ENCODE results near the gene CDKAL1.

Gene CDKAL1

DNA sequence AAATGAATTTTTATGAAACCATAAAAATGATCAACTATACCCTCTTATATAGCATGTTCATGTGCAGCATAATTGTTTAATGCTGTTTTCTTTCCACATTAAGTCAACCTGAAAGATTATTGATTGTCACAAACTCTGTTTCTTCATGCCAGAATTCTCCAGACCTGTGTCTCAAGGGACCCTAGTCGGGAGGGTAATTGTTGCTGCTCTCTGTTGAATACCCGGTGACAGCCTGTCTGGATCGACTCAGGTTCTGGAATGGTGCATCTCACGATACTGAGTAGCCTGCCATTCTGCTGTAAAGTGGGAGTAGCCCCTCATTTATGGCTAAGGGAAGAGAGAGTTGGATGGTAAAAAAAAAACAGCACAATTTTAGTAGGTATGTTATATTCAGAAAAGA is 609.4 kb downstream of the CDKAL1 start:
- CTCF ChIA-PET = no interaction called here
- no peak overlapping the region for H3K4me3 ChIP-seq (ENCODE audit: low read depth, low read length)
- TF ChIP-seq, protein P1, sequence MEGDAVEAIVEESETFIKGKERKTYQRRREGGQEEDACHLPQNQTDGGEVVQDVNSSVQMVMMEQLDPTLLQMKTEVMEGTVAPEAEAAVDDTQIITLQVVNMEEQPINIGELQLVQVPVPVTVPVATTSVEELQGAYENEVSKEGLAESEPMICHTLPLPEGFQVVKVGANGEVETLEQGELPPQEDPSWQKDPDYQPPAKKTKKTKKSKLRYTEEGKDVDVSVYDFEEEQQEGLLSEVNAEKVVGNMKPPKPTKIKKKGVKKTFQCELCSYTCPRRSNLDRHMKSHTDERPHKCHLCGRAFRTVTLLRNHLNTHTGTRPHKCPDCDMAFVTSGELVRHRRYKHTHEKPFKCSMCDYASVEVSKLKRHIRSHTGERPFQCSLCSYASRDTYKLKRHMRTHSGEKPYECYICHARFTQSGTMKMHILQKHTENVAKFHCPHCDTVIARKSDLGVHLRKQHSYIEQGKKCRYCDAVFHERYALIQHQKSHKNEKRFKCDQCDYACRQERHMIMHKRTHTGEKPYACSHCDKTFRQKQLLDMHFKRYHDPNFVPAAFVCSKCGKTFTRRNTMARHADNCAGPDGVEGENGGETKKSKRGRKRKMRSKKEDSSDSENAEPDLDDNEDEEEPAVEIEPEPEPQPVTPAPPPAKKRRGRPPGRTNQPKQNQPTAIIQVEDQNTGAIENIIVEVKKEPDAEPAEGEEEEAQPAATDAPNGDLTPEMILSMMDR (IDR thresholded peaks at IDR 0.05; ENCODE audit: insufficient read depth, low read length, missing control alignments) = no peak
- no peak for DNase-seq (ENCODE audit: low read depth, low spot score)
- POLR2A ChIA-PET = no interaction called here

- no peak for DNase-seq (ENCODE audit: low read depth, low spot score)
- ChIA-PET CTCF (interaction anchor here (1.6 kb wide), 1 partner anchor 13 kb away, joined by 4 read pairs; no protein-coding TSS in a partner anchor), POLR2A (no interaction called here)
- no peak overlapping the region for H3K4me3 ChIP-seq (ENCODE audit: low read depth, low read length)
- TF ChIP-seq, protein P1 (IDR thresholded peaks at IDR 0.05; ENCODE audit: insufficient read depth, low read length, missing control alignments) = no peak
Observed at GRCh38 chr6:21144928-21145327, 610.7 kb downstream of the CDKAL1 start.

DNA sequence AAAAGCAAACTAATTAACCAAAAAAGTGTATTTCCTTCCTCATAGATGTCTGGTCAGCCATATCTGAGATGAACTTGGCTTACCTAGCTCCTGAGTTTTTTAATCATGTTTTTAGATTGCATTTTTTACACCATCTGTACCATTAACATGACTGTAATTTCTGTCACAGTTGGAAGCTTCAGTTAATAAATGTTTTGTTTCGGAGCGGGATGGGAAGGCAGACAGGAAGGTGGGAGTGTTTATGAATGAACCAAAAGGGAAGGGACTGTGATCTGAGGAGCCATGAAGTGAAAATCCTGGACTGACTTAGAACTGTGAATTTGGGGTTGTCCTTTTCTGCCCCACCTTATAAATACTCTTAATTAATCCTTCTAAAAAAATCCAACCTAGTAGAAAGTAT is 613.7 kb downstream of the CDKAL1 start:
- TF ChIP-seq, protein P1 (IDR thresholded peaks at IDR 0.05; ENCODE audit: insufficient read depth, low read length, missing control alignments) = no peak

DNA sequence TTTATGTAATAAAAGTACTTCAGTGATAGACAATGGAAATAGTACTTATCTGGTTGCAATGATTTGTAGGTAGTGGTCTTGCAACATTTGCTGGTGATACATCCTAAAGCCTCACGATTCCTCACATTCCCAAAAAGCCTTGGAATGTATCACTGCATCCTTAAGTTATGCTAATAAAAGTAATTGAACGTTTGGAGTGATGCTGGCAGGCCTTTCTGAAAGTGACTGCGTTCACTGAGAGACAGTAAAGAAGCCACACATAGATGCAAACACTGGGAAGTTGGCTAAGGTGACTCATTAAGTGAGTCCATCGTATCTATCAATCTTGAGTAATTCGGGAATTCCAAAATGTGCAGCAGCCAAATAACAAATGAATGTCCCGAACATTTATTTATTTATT is 615.2 kb downstream of the CDKAL1 start:
- POLR2A ChIA-PET = no interaction called here
- peak; percentile 45 for DNase-seq (ENCODE audit: low read depth, low spot score)

More for the DNA sequence above, 613.7 kb downstream of the CDKAL1 start:
- DNase-seq (ENCODE audit: low read depth, low spot score) = no peak
- CTCF ChIA-PET = interaction anchor here (1.1 to 1.5 kb wide), 2 partner anchors 10 to 271 kb away, joined by 3 to 5 read pairs; no protein-coding TSS in a partner anchor
- POLR2A ChIA-PET = no interaction called here
- H3K4me3 ChIP-seq (ENCODE audit: low read depth, low read length) = no peak overlapping the region

DNA sequence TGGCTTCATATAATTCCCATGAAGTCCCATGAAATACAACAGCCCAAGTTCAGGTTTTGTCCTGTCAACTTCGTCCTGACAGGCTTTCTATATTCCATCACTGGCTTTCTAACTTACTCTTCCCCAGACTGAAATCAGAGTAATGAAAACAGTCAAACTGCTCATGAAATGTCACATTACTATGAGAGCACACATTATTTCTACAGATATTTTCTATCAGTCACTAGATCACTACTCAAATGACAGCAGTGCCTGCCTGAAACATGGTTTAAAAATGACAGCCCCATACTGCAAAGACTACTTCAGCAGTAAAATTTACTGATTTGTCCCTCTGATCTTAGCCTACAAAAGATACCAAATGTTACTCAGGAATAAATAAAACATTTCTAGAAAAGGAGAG is 616.4 kb downstream of the CDKAL1 start:
- TF ChIP-seq, protein P1 (IDR thresholded peaks at IDR 0.05; ENCODE audit: insufficient read depth, low read length, missing control alignments) = no peak
- ChIA-PET CTCF (no interaction called here), POLR2A (no interaction called here)
- DNase-seq (ENCODE audit: low read depth, low spot score) = no peak
- H3K4me3 ChIP-seq (ENCODE audit: low read depth, low read length) = no peak overlapping the region

More for the DNA sequence above, 615.2 kb downstream of the CDKAL1 start:
- TF ChIP-seq, protein P1 (IDR thresholded peaks at IDR 0.05; ENCODE audit: insufficient read depth, low read length, missing control alignments) = no peak
- CTCF ChIA-PET = interaction anchor here (1.1 kb wide), 1 partner anchor 273 kb away, joined by 3 read pairs; no protein-coding TSS in a partner anchor
- H3K4me3 ChIP-seq (ENCODE audit: low read depth, low read length) = no peak overlapping the region

GRCh38 chr6:21151119-21151518 is 616.9 kb downstream of the CDKAL1 start:
- TF ChIP-seq, protein P1 (IDR thresholded peaks at IDR 0.05; ENCODE audit: insufficient read depth, low read length, missing control alignments) = no peak
- ChIA-PET CTCF (no interaction called here), POLR2A (no interaction called here)
- no peak overlapping the region for H3K4me3 ChIP-seq (ENCODE audit: low read depth, low read length)
- DNase-seq (ENCODE audit: low read depth, low spot score) = no peak
